Fibroblast of lung (primary cell): ENCODE measurements around the gene CRAMP1.

Experiments
- CTCF ChIP-seq, 2 donors: IDR thresholded peaks in 1 of 2; conservative IDR thresholded peaks in 1 of 2; 1 replicate in 1 of 2; 2 replicates in 1 of 2; pipeline ENCODE4 v1.5.1; 2011 to 2012; ENCODE audit warnings: low read length in 2 of 2, control low read depth in 1 of 2, inconsistent platforms in 1 of 2, low read depth in 1 of 2, mild to moderate bottlenecking in 1 of 2
- EZH2 ChIP-seq: IDR thresholded peaks from 2 replicates; pipeline ENCODE4 v1.5.1; 2012; ENCODE audit warnings: low read length, control low read depth, mild to moderate bottlenecking; ENCODE audit errors: missing control alignments

GRCh38 chr16:1620391-1620790, 8.2 kb downstream of the CRAMP1 start:
- no peak for TF ChIP-seq CTCF (conservative IDR thresholded peaks at IDR 0.05 in 1 of 2, IDR thresholded peaks at IDR 0.05 in 1 of 2; ENCODE audit: low read depth in 1 of 2, low read length in 2 of 2)
- TF ChIP-seq EZH2, result no peak
